Lung (tissue), 12 donors: ENCODE measurements around the gene CREB5. TPM values are rescaled to one million over a fixed set of nuclear protein-coding genes. Genes with fewer than 3 reads are reported as not detected.

ENCODE experiments used
- ATAC-seq: fragments of 200-7000 bp; cut with Tn5 transposase; one replicate; pipeline ENCODE4 v1.9.1; 2020; ENCODE audit warnings: moderate number of reproducible peaks; ENCODE audit not compliant: insufficient read depth, low FRiP score
- DNase-seq, 3 donors: peaks; one replicate each; pipeline ENCODE4 v3.0.0-alpha.2; 2013 to 2017
- H3K27ac ChIP-seq, 2 donors: one replicate each; pipeline ENCODE4 v1.5.1; 2013; ENCODE audit warnings: mild to moderate bottlenecking in 2 of 2, moderate library complexity in 2 of 2, control low read depth in 1 of 2, inconsistent platforms in 1 of 2, low read depth in 1 of 2, low read length in 1 of 2
- H3K27me3 ChIP-seq, 3 donors: one replicate each; pipeline ENCODE4 v1.5.1; 2013; ENCODE audit warnings: low read length in 2 of 3; ENCODE audit not compliant: control insufficient read depth in 3 of 3, insufficient read depth in 3 of 3
- H3K36me3 ChIP-seq, 4 donors: one replicate each; pipeline ENCODE4 v1.5.1; 2013; ENCODE audit warnings: low read length in 4 of 4, mild to moderate bottlenecking in 1 of 4, moderate library complexity in 1 of 4; ENCODE audit not compliant: control insufficient read depth in 4 of 4, insufficient read depth in 4 of 4
- H3K4me1 ChIP-seq, 5 donors: one replicate each; pipeline ENCODE4 v1.5.1; 2013; ENCODE audit warnings: low read length in 5 of 5, mild to moderate bottlenecking in 2 of 5, moderate library complexity in 1 of 5; ENCODE audit not compliant: control insufficient read depth in 5 of 5, insufficient read depth in 5 of 5
- H3K4me3 ChIP-seq: one replicate; pipeline ENCODE4 v1.5.1; 2013; ENCODE audit warnings: mild to moderate bottlenecking, control low read depth, moderate library complexity
- H3K9ac ChIP-seq, 2 donors: one replicate each; pipeline ENCODE4 v1.5.1; 2013; ENCODE audit warnings: low read length in 2 of 2, control low read depth in 1 of 2; ENCODE audit not compliant: insufficient read depth in 1 of 2
- H3K9me3 ChIP-seq, 4 donors: one replicate each; pipeline ENCODE4 v1.5.1; 2013; ENCODE audit warnings: low read length in 3 of 4, mild to moderate bottlenecking in 1 of 4, moderate library complexity in 1 of 4; ENCODE audit not compliant: control insufficient read depth in 4 of 4, insufficient read depth in 3 of 4
- CTCF ChIP-seq: IDR thresholded peaks from 2 replicates; pipeline ENCODE4 v1.5.1; 2012; ENCODE audit warnings: mild to moderate bottlenecking; ENCODE audit errors: control extremely low read depth, extremely low read depth
- WGBS, 2 donors: extraction: QIAGEN DNeasy Blood & Tissue Kit; methylation state at CpG; one replicate each; pipeline ENCODE4 v1.1.7; 2013; 5-methylcytosine and 5-hydroxymethylcytosine counted together
- polyA plus RNA-seq, 2 donors: library from polyadenylated mRNA; stranded (reverse); fragments of 200-250 nt; gene quantifications; one replicate each; pipeline ENCODE4 v1.2.1, GENCODE V29; 2013
- total RNA-seq, 2 donors: library from RNA; depleted of rRNA in 1 of 2; stranded (reverse); fragments of >200 nt in 1 of 2; gene quantifications; one replicate each; pipeline ENCODE4 v1.2.1, GENCODE V29; 2014 to 2021
- donor health status: control.
- donor health status: control.
- donor health status: Bipolar disorder and iron deficiency.
- donor health status: healthy.
- donor health status: DM: yes; HTN: yes; CAD: no.

Gene CREB5
- total and polyA plus RNA-seq, 4 donors = 2.7 to 23.1 (median 9.6) TPM

- peak; percentile 64 to 78 (median 77) for DNase-seq
- no peak for TF ChIP-seq CTCF
- no peaks in the 10 kb centered on the region for H3K36me3 ChIP-seq
- WGBS, 2 donors = 1 to 2% methylated on average over 70 to 92 of the region's 92 CpGs
- H3K27me3 ChIP-seq = peaks cover 0 to 34% (median 14%) of the 10 kb centered on the region in 3 donors
- ATAC-seq = no peak
- H3K4me1 ChIP-seq = peaks cover 0 to 22% (median 8%) of the 10 kb centered on the region in 5 donors
- H3K27ac ChIP-seq = peak overlapping the region; percentile 85 to 92
- no peaks in the 10 kb centered on the region for H3K9me3 ChIP-seq
- peak overlapping the region; percentile 83 to 89 for H3K9ac ChIP-seq
- peak overlapping the region; percentile 65 for H3K4me3 ChIP-seq
These were observed 2.3 kb upstream of the CREB5 start for GRCh38 chr7:28409716-28410627.

- Histone ChIP-seq H3K9me3 (no peaks in the 10 kb centered on the region), H3K4me1 (peaks cover 0 to 22% (median 8%) of the 10 kb centered on the region in 5 donors), H3K36me3 (no peaks in the 10 kb centered on the region), H3K4me3 (peak overlapping the region; percentile 2), H3K27me3 (peaks cover 0 to 36% (median 19%) of the 10 kb centered on the region in 3 donors), H3K27ac (peak overlapping the region in 1 of 2 donors; percentile 92), H3K9ac (peak overlapping the region in 1 of 2 donors; percentile 46)
- WGBS, 2 donors = 3% methylated on average over 28 of the region's 28 CpGs
- peak; percentile 51 to 84 (median 68) for DNase-seq
- ATAC-seq = no peak
- TF ChIP-seq CTCF = no peak
These were observed 1.4 kb upstream of the CREB5 start for GRCh38 chr7:28410628-28411531.

- Histone ChIP-seq H3K4me1 (peaks cover 0 to 22% (median 8%) of the 10 kb centered on the region in 5 donors), H3K9ac (no peak overlapping the region), H3K27me3 (peaks cover 0 to 36% (median 20%) of the 10 kb centered on the region in 3 donors), H3K27ac (no peak overlapping the region), H3K36me3 (no peaks in the 10 kb centered on the region), H3K9me3 (no peaks in the 10 kb centered on the region), H3K4me3 (no peak overlapping the region)
- WGBS, 2 donors = 93 to 96% methylated on average over 1 of the region's 1 CpG
- DNase-seq (no peak), ATAC-seq (no peak)
- TF ChIP-seq CTCF = no peak
These were observed 693 bp downstream of the CREB5 start for GRCh38 chr7:28413011-28413410.
